Activated CD8-positive, alpha-beta memory T cell treated with anti-CD3 and anti-CD28 coated beads, Interleukin-2, amount 50 U/mL, for 1 hour (primary cell): ENCODE measurements around the gene ITPR1.
A peak's percentile ranks its signal among the peaks of the same experiment; 100 is the strongest.
"Not testable (repeated sequence)": the region's sequence is repeated elsewhere in the genome, so short reads cannot be mapped to it uniquely, and the experiment has no call there.

ENCODE experiments used
- DNase-seq: peaks from one replicate; pipeline ENCODE4 v3.0.0-alpha.2; 2020; ENCODE audit errors: extremely low read depth

ITPR1 gene

GRCh38 chr3:4493014-4493940 lies at the start of gene ITPR1:
Gene ITPR1 (plus strand): TSS chr3:4493348. CDS start chr3:4516492, 23,144 bp downstream.
- DNase-seq = peak; percentile 100

GRCh38 chr3:4447295-4447999 lies 45.7 kb upstream of the ITPR1 start:
- no peak for DNase-seq

- no peak for DNase-seq
Observed at GRCh38 chr3:4448187-4448586, 45.0 kb upstream of the ITPR1 start.

- DNase-seq = no peak
Observed at GRCh38 chr3:4449043-4449805, 43.9 kb upstream of the ITPR1 start.

- DNase-seq = no peak
Observed at GRCh38 chr3:4454142-4454541, 39.0 kb upstream of the ITPR1 start.

GRCh38 chr3:4456780-4457179 lies 36.4 kb upstream of the ITPR1 start:
- DNase-seq = not testable (repeated sequence)

- no peak for DNase-seq
Observed at GRCh38 chr3:4458961-4459360, 34.2 kb upstream of the ITPR1 start.

GRCh38 chr3:4460334-4460733 lies 32.8 kb upstream of the ITPR1 start:
- DNase-seq = no peak

- DNase-seq = no peak
Observed at GRCh38 chr3:4461468-4462090, 31.6 kb upstream of the ITPR1 start.

GRCh38 chr3:4462369-4463040 lies 30.6 kb upstream of the ITPR1 start:
- no peak for DNase-seq

GRCh38 chr3:4464576-4464975 lies 28.6 kb upstream of the ITPR1 start:
- DNase-seq = no peak

- peak; percentile 27 for DNase-seq
Observed at GRCh38 chr3:4466741-4467521, 26.2 kb upstream of the ITPR1 start, which contains the start of gene SUMF1. Gene SUMF1 (minus strand): TSS chr3:4467269. CDS start chr3:4467245, 24 bp downstream.

GRCh38 chr3:4467522-4467867 lies 25.7 kb upstream of the ITPR1 start:
- DNase-seq = no peak

- no peak for DNase-seq
Observed at GRCh38 chr3:4471907-4472306, 21.2 kb upstream of the ITPR1 start.

GRCh38 chr3:4472312-4472711 lies 20.8 kb upstream of the ITPR1 start:
- DNase-seq = no peak

- no peak for DNase-seq
Observed at GRCh38 chr3:4472766-4473165, 20.4 kb upstream of the ITPR1 start.

- DNase-seq = no peak
Observed at GRCh38 chr3:4474683-4475490, 18.3 kb upstream of the ITPR1 start.

GRCh38 chr3:4475804-4476203 lies 17.3 kb upstream of the ITPR1 start:
- DNase-seq = no peak

- no peak for DNase-seq
Observed at GRCh38 chr3:4476496-4476895, 16.7 kb upstream of the ITPR1 start.

GRCh38 chr3:4478261-4478660 lies 14.9 kb upstream of the ITPR1 start:
- no peak for DNase-seq
